Measurements from ENCODE around the gene ACOT11.

The ACOT11 gene

DNA sequence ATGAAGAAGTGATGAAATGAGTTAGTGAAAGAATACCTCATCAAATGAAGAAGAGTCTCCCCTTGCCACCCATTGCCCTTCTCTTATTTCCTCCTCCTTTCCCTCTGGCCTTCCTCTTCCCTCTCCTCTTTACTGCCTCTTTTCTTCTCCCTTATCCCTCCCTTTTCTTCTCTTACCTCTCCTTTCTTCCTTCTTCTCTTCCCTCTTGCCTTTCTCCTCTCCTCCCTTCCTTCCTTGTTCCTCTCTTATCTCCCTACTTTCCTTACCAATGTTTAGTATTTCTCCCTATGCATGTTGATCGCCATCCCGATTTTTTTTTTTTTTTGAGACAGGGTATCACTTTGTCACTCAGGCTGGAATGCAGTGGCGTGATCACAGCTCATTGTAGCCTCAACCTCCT, 102.4 kb downstream of the ACOT11 start:
- TF ChIP-seq, protein P1, sequence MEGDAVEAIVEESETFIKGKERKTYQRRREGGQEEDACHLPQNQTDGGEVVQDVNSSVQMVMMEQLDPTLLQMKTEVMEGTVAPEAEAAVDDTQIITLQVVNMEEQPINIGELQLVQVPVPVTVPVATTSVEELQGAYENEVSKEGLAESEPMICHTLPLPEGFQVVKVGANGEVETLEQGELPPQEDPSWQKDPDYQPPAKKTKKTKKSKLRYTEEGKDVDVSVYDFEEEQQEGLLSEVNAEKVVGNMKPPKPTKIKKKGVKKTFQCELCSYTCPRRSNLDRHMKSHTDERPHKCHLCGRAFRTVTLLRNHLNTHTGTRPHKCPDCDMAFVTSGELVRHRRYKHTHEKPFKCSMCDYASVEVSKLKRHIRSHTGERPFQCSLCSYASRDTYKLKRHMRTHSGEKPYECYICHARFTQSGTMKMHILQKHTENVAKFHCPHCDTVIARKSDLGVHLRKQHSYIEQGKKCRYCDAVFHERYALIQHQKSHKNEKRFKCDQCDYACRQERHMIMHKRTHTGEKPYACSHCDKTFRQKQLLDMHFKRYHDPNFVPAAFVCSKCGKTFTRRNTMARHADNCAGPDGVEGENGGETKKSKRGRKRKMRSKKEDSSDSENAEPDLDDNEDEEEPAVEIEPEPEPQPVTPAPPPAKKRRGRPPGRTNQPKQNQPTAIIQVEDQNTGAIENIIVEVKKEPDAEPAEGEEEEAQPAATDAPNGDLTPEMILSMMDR (conservative IDR thresholded peaks at IDR 0.05): no peak
- H3K27ac ChIP-seq: no peak overlapping the region

DNA sequence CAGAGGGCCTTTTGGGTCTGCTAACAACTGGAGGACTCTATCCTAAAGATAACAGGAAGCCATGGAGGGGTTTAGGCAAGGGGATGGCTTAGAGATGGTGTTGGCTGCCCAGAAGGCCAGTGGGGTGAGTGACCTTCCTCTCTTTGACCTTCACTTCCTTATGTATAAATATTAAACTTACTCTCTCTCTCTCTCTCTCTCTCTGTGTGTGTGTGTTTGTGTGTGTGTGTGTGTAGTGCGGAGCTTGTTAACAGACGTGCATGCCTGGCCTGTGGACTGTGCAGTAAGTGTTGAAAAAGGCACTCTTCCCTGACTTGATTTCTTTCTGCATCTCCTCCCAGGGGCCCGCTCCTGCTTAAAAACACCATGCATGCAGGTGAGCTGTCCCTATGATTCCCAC, 103.6 kb downstream of the ACOT11 start:
- TF ChIP-seq, protein P1 (conservative IDR thresholded peaks at IDR 0.05): no peak
- H3K27ac ChIP-seq: no peak overlapping the region

DNA sequence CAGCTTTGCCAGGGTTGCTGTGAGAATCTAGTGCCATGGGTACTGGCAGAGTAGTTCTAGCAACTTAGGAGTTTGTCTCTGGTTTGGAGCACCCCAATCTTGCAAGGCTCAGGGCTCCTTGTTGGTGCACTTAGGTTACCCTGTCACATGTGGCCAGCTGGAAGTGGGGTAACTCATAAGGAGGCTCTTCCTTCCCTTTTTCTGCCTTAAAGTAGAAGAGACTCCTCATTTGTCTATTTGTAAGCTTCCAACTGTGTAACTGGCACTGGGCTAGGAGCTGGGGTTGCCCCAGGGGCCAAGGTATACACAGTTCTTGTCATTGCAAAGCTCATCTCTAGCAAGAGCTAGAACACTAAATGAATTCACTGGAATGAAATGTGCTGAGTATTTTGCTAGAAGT, 104.1 kb downstream of the ACOT11 start:
- TF ChIP-seq, protein P1 (conservative IDR thresholded peaks at IDR 0.05): no peak

DNA sequence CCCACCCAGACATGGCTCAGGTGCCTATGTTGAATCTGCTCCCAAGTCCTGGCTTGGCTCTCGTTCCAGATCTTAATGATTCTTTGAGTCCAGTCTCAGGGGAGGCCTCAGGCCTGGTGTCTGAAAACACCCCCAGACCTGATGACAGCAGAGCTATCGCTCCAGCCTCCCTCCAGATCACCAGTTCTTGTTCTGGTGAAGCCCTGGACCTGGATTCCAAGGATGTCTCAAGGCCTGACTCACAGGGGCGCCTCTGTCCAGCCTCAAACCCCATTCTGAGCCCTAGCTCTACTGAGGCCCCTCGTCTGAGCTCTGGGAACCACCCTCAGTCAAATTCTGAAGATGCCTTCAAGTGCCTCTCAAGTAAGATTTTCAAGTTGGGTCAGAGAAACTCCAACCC, 105.0 kb downstream of the ACOT11 start:
- H3K27ac ChIP-seq: no peak overlapping the region
- TF ChIP-seq, protein P1 (conservative IDR thresholded peaks at IDR 0.05): no peak

More for the DNA sequence above, 104.1 kb downstream of the ACOT11 start:
- no peak overlapping the region for H3K27ac ChIP-seq

DNA sequence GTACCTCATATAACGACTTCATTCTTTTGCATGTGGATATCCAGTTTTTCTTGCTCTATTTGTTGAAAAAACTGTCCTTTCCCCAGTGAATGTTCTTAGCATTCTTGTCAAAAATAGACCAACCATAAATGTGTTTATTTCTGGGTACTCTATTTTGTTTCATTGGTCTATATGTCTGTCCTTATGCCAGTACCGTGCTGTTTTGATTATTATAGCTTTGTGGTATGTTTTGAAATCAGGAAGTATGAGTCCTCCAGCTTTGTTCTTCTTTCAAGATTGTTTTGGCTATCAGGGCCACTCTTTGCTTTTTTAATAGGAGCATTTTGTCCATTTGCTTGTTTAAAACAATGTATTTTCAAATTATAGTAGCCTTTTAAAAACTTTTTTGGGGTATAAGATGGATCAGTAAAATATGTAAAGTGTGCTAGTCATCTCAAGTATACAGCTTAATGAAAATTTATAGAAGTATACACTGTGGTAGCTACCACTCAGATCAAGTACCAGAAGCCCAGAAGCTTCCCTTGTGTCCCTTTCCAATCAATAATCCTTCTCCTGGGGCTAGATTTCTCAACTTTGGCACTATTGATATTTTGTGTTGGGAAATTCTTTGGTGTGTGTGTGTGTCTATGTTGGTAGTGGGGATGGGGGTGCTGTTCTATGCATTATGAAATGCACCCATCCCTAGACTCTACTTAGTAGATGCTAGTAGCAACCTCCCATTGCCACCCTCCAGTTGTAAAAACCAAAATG, 110.3 kb downstream of the ACOT11 start:
- TF ChIP-seq, protein P1 (conservative IDR thresholded peaks at IDR 0.05): no peak
- no peak overlapping the region for H3K27ac ChIP-seq
